Liver (tissue), 9 donors: Measurements from ENCODE around the gene UBASH3A. TPM values are rescaled to one million over a fixed set of nuclear protein-coding genes. Genes with fewer than 3 reads are reported as not detected.

ENCODE experiments used
- DNase-seq: peaks from one replicate; pipeline ENCODE4 v3.0.0-alpha.2; 2017; ENCODE audit warnings: low spot score
- H3K27ac ChIP-seq, 2 donors: one replicate each; pipeline ENCODE4 v1.7.0; 2013; ENCODE audit warnings: inconsistent platforms in 2 of 2, low read length in 2 of 2, control low read depth in 1 of 2, low read depth in 1 of 2, mild to moderate bottlenecking in 1 of 2
- H3K27me3 ChIP-seq, 4 donors: one replicate each; pipeline versions ENCODE4 v1.6.1 to v1.7.0; 2013; ENCODE audit warnings: low read length in 3 of 4, inconsistent platforms in 1 of 4, mild to moderate bottlenecking in 1 of 4, moderate library complexity in 1 of 4; ENCODE audit not compliant: control insufficient read depth in 4 of 4, insufficient read depth in 4 of 4
- H3K36me3 ChIP-seq, 4 donors: one replicate each; pipeline versions ENCODE4 v1.6.1 to v1.7.0; 2013; ENCODE audit warnings: low read length in 3 of 4, mild to moderate bottlenecking in 3 of 4, low read depth in 1 of 4, moderate library complexity in 1 of 4; ENCODE audit not compliant: control insufficient read depth in 4 of 4, insufficient read depth in 3 of 4
- H3K4me1 ChIP-seq, 4 donors: one replicate each; pipeline versions ENCODE4 v1.6.1 to v1.7.0; 2013; ENCODE audit warnings: low read length in 3 of 4, mild to moderate bottlenecking in 3 of 4, moderate library complexity in 1 of 4; ENCODE audit not compliant: control insufficient read depth in 4 of 4, insufficient read depth in 4 of 4
- H3K4me3 ChIP-seq, 3 donors: one replicate each; pipeline versions ENCODE4 v1.6.1 to v1.7.0; 2013; ENCODE audit warnings: low read length in 3 of 3, control low read depth in 1 of 3, low read depth in 1 of 3, mild to moderate bottlenecking in 1 of 3
- H3K9ac ChIP-seq, 2 donors: one replicate each; pipeline ENCODE4 v1.7.0; 2013; ENCODE audit warnings: low read length in 2 of 2, mild to moderate bottlenecking in 2 of 2, moderate library complexity in 2 of 2, control low read depth in 1 of 2, low read depth in 1 of 2
- H3K9me3 ChIP-seq, 4 donors: one replicate each; pipeline versions ENCODE4 v1.6.1 to v1.7.0; 2013; ENCODE audit warnings: low read length in 3 of 4; ENCODE audit not compliant: control insufficient read depth in 4 of 4
- EGR1 ChIP-seq, 2 donors: IDR thresholded peaks; 2 replicates each; pipeline ENCODE4 v1.6.1; 2016 to 2018; ENCODE audit warnings: antibody characterized with exemption in 2 of 2, low read depth in 2 of 2
- FOXA1 ChIP-seq: IDR thresholded peaks from 2 replicates; pipeline ENCODE4 v1.6.1; 2016; ENCODE audit warnings: antibody characterized with exemption
- FOXA2 ChIP-seq: IDR thresholded peaks from 2 replicates; pipeline ENCODE4 v1.6.1; 2016; ENCODE audit warnings: antibody characterized with exemption
- GABPA ChIP-seq, 2 donors: IDR thresholded peaks in 1 of 2; conservative IDR thresholded peaks in 1 of 2; 2 replicates each; pipeline ENCODE4 v1.6.1; 2016; ENCODE audit warnings: antibody characterized with exemption in 2 of 2, mild to moderate bottlenecking in 1 of 2, moderate library complexity in 1 of 2
- HNF4A ChIP-seq, 2 donors: conservative IDR thresholded peaks; 2 replicates each; pipeline ENCODE4 v1.6.1; 2016; ENCODE audit warnings: antibody characterized with exemption in 2 of 2, mild to moderate bottlenecking in 2 of 2
- HNF4G ChIP-seq: IDR thresholded peaks from 2 replicates; pipeline ENCODE4 v1.6.1; 2016; ENCODE audit warnings: antibody characterized with exemption
- JUND ChIP-seq, 2 donors: IDR thresholded peaks; 2 replicates each; pipeline ENCODE4 v1.6.1; 2016; ENCODE audit warnings: antibody characterized with exemption in 2 of 2
- NR2F2 ChIP-seq: IDR thresholded peaks from 2 replicates; pipeline ENCODE4 v1.6.1; 2016; ENCODE audit warnings: antibody characterized with exemption
- RAD21 ChIP-seq, 2 donors: IDR thresholded peaks; 2 replicates each; pipeline ENCODE4 v1.6.1; 2016; ENCODE audit warnings: antibody characterized with exemption in 2 of 2, mild to moderate bottlenecking in 2 of 2
- RXRA ChIP-seq, 2 donors: IDR thresholded peaks; 2 replicates each; pipeline ENCODE4 v1.6.1; 2017 to 2018; ENCODE audit warnings: antibody characterized with exemption in 2 of 2, mild to moderate bottlenecking in 1 of 2
- SP1 ChIP-seq: IDR thresholded peaks from 2 replicates; pipeline ENCODE4 v1.6.1; 2018; ENCODE audit warnings: antibody characterized with exemption, mild to moderate bottlenecking
- TAF1 ChIP-seq: conservative IDR thresholded peaks from 2 replicates; pipeline ENCODE4 v1.6.1; 2016; ENCODE audit warnings: antibody characterized with exemption, mild to moderate bottlenecking
- YY1 ChIP-seq: IDR thresholded peaks from 2 replicates; pipeline ENCODE4 v1.6.1; 2016; ENCODE audit warnings: antibody characterized with exemption, mild to moderate bottlenecking
- WGBS: extraction: QIAGEN DNeasy Blood & Tissue Kit; methylation state at CpG from one replicate; pipeline ENCODE4 v1.1.7; 2013; 5-methylcytosine and 5-hydroxymethylcytosine counted together
- polyA plus RNA-seq, 2 donors: library from polyadenylated mRNA; stranded (reverse) in 1 of 2; unstranded in 1 of 2; fragments of 200-250 nt in 1 of 2; fragments of >200 nt in 1 of 2; fragmentation: Nextera tagmentation in 1 of 2; extraction: Ambion mirVana in 1 of 2; gene quantifications; one replicate each; pipeline versions ENCODE4 v1.2.1 to v1.2.3, GENCODE V29; 2013 to 2015
- total RNA-seq, 2 donors: library from RNA; depleted of rRNA; stranded (reverse); fragments of >200 nt; gene quantifications; one replicate each; pipeline ENCODE4 v1.2.3, GENCODE V29; 2014
- TF ChIP-seq, protein P1 (sequence below): IDR thresholded peaks from 2 replicates; pipeline ENCODE4 v1.6.1; 2016; ENCODE audit warnings: antibody characterized with exemption
- TF ChIP-seq, protein P2 (sequence below): IDR thresholded peaks from 2 replicates; pipeline ENCODE4 v1.6.1; 2016; ENCODE audit warnings: antibody characterized with exemption, mild to moderate bottlenecking
- TF ChIP-seq, protein P3 (sequence below): IDR thresholded peaks from 2 replicates; pipeline ENCODE4 v1.6.1; 2016; ENCODE audit warnings: antibody characterized with exemption
- TF ChIP-seq, protein P4 (sequence below): fragments of 150-350 bp; IDR thresholded peaks from 2 replicates; pipeline ENCODE4 v1.5.1; 2017; ENCODE audit warnings: improper control_type of control experiment, low read depth, low read length; ENCODE audit not compliant: missing input control
- TF ChIP-seq, protein P5 (sequence below): IDR thresholded peaks from 2 replicates; pipeline ENCODE4 v1.6.1; 2016; ENCODE audit warnings: antibody characterized with exemption
- donor health status: healthy.
- donor health status: healthy.
- donor health status: healthy.
- donor health status: healthy.
- donor health status: healthy.

Gene UBASH3A
- total and polyA plus RNA-seq, 4 donors, result 0.10 to 0.75 (median 0.45) TPM

DNA sequence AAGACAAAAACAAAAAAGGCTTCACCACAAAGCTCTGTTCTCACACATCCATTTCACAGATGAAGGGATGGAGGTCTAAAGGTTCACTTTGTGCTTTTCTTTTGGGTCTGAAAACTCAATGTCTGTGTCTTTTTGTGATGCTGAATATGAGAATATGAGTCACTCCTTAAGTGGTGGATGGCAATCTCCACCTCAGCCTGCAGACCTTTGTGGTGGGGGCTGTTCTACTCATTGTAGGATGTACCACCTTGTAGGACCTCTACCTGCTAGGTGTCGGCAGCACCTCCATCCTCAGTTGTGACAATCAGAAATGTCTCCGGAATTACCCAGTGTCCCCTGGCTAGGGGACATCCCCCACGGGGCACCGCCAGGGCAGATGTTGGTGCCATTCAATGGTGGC, 42.8 kb downstream of the UBASH3A start:
- no peak overlapping the region for H3K4me3 ChIP-seq
- H3K27ac ChIP-seq, result no peak overlapping the region
- no peak overlapping the region for H3K9ac ChIP-seq
- H3K36me3 ChIP-seq, result no peaks in the 10 kb centered on the region
- H3K27me3 ChIP-seq, result no peaks in the 10 kb centered on the region
- no peak for DNase-seq
- TF ChIP-seq, protein P1, sequence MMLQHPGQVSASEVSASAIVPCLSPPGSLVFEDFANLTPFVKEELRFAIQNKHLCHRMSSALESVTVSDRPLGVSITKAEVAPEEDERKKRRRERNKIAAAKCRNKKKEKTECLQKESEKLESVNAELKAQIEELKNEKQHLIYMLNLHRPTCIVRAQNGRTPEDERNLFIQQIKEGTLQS, result no peak
- TF ChIP-seq HNF4G, result no peak
- no peak for TF ChIP-seq TAF1
- TF ChIP-seq, protein P2, sequence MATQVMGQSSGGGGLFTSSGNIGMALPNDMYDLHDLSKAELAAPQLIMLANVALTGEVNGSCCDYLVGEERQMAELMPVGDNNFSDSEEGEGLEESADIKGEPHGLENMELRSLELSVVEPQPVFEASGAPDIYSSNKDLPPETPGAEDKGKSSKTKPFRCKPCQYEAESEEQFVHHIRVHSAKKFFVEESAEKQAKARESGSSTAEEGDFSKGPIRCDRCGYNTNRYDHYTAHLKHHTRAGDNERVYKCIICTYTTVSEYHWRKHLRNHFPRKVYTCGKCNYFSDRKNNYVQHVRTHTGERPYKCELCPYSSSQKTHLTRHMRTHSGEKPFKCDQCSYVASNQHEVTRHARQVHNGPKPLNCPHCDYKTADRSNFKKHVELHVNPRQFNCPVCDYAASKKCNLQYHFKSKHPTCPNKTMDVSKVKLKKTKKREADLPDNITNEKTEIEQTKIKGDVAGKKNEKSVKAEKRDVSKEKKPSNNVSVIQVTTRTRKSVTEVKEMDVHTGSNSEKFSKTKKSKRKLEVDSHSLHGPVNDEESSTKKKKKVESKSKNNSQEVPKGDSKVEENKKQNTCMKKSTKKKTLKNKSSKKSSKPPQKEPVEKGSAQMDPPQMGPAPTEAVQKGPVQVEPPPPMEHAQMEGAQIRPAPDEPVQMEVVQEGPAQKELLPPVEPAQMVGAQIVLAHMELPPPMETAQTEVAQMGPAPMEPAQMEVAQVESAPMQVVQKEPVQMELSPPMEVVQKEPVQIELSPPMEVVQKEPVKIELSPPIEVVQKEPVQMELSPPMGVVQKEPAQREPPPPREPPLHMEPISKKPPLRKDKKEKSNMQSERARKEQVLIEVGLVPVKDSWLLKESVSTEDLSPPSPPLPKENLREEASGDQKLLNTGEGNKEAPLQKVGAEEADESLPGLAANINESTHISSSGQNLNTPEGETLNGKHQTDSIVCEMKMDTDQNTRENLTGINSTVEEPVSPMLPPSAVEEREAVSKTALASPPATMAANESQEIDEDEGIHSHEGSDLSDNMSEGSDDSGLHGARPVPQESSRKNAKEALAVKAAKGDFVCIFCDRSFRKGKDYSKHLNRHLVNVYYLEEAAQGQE, result no peak
- TF ChIP-seq, protein P3, sequence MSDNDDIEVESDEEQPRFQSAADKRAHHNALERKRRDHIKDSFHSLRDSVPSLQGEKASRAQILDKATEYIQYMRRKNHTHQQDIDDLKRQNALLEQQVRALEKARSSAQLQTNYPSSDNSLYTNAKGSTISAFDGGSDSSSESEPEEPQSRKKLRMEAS, result no peak
- no peak for TF ChIP-seq FOXA2
- no peak for TF ChIP-seq SP1
- TF ChIP-seq GABPA (IDR thresholded peaks at IDR 0.05 in 1 of 2, conservative IDR thresholded peaks at IDR 0.05 in 1 of 2), result no peak
- no peak for TF ChIP-seq NR2F2
- no peak for TF ChIP-seq YY1
- TF ChIP-seq, protein P4, sequence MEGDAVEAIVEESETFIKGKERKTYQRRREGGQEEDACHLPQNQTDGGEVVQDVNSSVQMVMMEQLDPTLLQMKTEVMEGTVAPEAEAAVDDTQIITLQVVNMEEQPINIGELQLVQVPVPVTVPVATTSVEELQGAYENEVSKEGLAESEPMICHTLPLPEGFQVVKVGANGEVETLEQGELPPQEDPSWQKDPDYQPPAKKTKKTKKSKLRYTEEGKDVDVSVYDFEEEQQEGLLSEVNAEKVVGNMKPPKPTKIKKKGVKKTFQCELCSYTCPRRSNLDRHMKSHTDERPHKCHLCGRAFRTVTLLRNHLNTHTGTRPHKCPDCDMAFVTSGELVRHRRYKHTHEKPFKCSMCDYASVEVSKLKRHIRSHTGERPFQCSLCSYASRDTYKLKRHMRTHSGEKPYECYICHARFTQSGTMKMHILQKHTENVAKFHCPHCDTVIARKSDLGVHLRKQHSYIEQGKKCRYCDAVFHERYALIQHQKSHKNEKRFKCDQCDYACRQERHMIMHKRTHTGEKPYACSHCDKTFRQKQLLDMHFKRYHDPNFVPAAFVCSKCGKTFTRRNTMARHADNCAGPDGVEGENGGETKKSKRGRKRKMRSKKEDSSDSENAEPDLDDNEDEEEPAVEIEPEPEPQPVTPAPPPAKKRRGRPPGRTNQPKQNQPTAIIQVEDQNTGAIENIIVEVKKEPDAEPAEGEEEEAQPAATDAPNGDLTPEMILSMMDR, result no peak
- no peak for TF ChIP-seq HNF4A (conservative IDR thresholded peaks at IDR 0.05)
- TF ChIP-seq RXRA (IDR thresholded peaks at IDR 0.05), result no peak
- no peak for TF ChIP-seq FOXA1
- no peak for TF ChIP-seq EGR1 (IDR thresholded peaks at IDR 0.05; ENCODE audit: low read depth in 2 of 2)
- TF ChIP-seq JUND (IDR thresholded peaks at IDR 0.05), result no peak
- TF ChIP-seq, protein P5, sequence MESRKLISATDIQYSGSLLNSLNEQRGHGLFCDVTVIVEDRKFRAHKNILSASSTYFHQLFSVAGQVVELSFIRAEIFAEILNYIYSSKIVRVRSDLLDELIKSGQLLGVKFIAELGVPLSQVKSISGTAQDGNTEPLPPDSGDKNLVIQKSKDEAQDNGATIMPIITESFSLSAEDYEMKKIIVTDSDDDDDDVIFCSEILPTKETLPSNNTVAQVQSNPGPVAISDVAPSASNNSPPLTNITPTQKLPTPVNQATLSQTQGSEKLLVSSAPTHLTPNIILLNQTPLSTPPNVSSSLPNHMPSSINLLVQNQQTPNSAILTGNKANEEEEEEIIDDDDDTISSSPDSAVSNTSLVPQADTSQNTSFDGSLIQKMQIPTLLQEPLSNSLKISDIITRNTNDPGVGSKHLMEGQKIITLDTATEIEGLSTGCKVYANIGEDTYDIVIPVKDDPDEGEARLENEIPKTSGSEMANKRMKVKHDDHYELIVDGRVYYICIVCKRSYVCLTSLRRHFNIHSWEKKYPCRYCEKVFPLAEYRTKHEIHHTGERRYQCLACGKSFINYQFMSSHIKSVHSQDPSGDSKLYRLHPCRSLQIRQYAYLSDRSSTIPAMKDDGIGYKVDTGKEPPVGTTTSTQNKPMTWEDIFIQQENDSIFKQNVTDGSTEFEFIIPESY, result no peak
- no peak for TF ChIP-seq RAD21 (IDR thresholded peaks at IDR 0.05)
- no peaks in the 10 kb centered on the region for H3K4me1 ChIP-seq
- no peaks in the 10 kb centered on the region for H3K9me3 ChIP-seq
- 86% methylated on average over 4 of the region's 4 CpGs for WGBS
